Nephron progenitor cell (in vitro differentiated cells): ENCODE results near the gene RHOBTB1.

Source experiments
- DNase-seq: peaks from one replicate; pipeline ENCODE4 v3.0.0; 2021
- H3K27ac Mint-ChIP-seq: 2 replicates; pipeline ENCODE4 v1.8.0; 2021; ENCODE audit warnings: mild to moderate bottlenecking, moderate library complexity, mixed read lengths
- H3K27me3 Mint-ChIP-seq: 2 replicates; pipeline ENCODE4 v1.8.0; 2021; ENCODE audit warnings: mild to moderate bottlenecking, low read depth, mixed read lengths; ENCODE audit not compliant: poor library complexity
- H3K36me3 Mint-ChIP-seq: 2 replicates; pipeline ENCODE4 v1.8.0; 2021; ENCODE audit warnings: low read depth, mixed read lengths
- H3K4me1 Mint-ChIP-seq: 2 replicates; pipeline ENCODE4 v1.8.0; 2021; ENCODE audit warnings: mixed read lengths
- H3K4me3 Mint-ChIP-seq: 2 replicates; pipeline ENCODE4 v1.8.0; 2021; ENCODE audit warnings: mild to moderate bottlenecking, moderate library complexity, mixed read lengths
- H3K9me3 Mint-ChIP-seq: 2 replicates; pipeline ENCODE4 v1.8.0; 2021; ENCODE audit warnings: mild to moderate bottlenecking, moderate library complexity, mixed read lengths
- TF ChIP-seq, protein P1 (sequence below): fragments of 200-600 bp; sonication (generic); IDR thresholded peaks from 2 replicates; pipeline ENCODE4 v1.5.0; 2021; ENCODE audit warnings: antibody characterized with exemption

RHOBTB1 gene

DNA sequence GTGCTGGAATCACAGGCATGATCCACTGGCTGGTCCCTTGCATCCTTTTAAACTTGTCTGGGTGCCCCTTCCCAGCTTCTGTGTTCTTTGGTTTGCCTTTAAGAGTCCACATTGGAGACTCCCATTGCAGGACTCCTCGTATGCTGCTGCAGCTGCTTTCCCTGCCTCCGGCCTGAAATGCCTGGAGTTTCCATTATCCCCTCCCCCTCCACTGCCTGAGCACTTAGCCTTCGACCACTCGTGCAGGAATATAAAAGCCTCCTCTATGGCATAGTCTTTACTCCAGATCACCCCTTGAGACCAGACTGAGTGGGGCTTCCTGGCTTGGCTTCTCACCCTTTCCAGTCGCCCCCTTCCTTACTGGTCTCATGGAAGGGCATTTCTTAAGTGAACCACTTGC lies 80.2 kb downstream of the RHOBTB1 start:
- no peaks in the 10 kb centered on the region for H3K9me3 Mint-ChIP-seq
- peaks cover 4% of the 10 kb centered on the region for H3K27me3 Mint-ChIP-seq
- H3K4me1 Mint-ChIP-seq, result peaks cover 5% of the 10 kb centered on the region
- no peak for DNase-seq
- TF ChIP-seq, protein P1, sequence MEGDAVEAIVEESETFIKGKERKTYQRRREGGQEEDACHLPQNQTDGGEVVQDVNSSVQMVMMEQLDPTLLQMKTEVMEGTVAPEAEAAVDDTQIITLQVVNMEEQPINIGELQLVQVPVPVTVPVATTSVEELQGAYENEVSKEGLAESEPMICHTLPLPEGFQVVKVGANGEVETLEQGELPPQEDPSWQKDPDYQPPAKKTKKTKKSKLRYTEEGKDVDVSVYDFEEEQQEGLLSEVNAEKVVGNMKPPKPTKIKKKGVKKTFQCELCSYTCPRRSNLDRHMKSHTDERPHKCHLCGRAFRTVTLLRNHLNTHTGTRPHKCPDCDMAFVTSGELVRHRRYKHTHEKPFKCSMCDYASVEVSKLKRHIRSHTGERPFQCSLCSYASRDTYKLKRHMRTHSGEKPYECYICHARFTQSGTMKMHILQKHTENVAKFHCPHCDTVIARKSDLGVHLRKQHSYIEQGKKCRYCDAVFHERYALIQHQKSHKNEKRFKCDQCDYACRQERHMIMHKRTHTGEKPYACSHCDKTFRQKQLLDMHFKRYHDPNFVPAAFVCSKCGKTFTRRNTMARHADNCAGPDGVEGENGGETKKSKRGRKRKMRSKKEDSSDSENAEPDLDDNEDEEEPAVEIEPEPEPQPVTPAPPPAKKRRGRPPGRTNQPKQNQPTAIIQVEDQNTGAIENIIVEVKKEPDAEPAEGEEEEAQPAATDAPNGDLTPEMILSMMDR, result no peak
- H3K27ac Mint-ChIP-seq, result peak overlapping the region; percentile 85
- no peaks in the 10 kb centered on the region for H3K36me3 Mint-ChIP-seq
- H3K4me3 Mint-ChIP-seq, result no peak overlapping the region

DNA sequence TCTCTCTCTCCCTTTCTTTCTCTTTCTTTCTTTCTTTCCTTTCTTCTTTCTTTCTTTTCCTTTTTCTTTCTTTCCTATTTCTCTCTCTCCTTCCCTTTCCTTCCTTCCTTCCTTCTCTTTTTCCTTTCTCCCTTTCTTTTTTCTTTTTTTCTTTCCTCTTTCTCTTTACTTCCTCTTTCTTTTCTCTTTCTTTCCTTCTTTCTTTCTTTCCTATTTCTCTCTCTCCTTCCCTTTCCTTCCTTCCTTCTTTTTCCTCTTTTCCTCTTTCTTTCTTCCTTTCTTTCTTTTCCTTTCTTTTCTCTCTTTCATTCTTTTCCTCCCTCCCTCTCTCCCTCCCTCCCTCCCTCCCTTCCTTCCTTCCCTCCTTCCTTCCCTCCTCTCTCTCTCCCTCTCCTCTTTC lies 81.5 kb downstream of the RHOBTB1 start:
- Mint-ChIP-seq H3K4me3 (no peak overlapping the region), H3K9me3 (no peaks in the 10 kb centered on the region), H3K27ac (no peak overlapping the region), H3K27me3 (peaks cover 4% of the 10 kb centered on the region), H3K4me1 (peaks cover 5% of the 10 kb centered on the region), H3K36me3 (no peaks in the 10 kb centered on the region)
- DNase-seq, result no peak
- TF ChIP-seq, protein P1, result no peak

DNA sequence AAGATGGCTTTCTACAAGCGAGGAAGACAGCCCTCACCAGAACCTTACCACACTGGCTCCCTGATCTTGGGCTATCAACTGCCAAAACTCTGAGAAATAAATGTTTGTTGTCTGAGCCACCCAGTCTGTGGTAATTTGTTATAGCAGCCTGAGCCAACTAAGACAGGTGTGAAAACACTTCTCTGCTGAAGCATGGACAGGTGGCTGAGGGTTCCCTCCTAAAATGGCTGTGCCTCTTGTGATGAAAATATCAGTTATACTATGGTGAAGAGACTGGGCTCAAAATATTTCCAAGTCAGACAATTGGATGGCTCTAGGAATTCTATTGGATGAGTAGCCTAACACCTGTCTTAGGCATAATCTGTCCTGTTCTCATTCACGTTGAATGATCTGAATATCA lies 87.6 kb downstream of the RHOBTB1 start:
- Mint-ChIP-seq H3K9me3 (no peaks in the 10 kb centered on the region), H3K4me3 (no peak overlapping the region), H3K4me1 (no peaks in the 10 kb centered on the region), H3K36me3 (no peaks in the 10 kb centered on the region), H3K27me3 (no peaks in the 10 kb centered on the region), H3K27ac (no peak overlapping the region)
- no peak for DNase-seq
- TF ChIP-seq, protein P1, result no peak

- H3K4me1 Mint-ChIP-seq, result peaks cover 3% of the 10 kb centered on the region
- H3K27me3 Mint-ChIP-seq, result no peaks in the 10 kb centered on the region
- H3K36me3 Mint-ChIP-seq, result no peaks in the 10 kb centered on the region
- H3K9me3 Mint-ChIP-seq, result peaks cover 4% of the 10 kb centered on the region
- H3K4me3 Mint-ChIP-seq, result no peak overlapping the region
- TF ChIP-seq, protein P1, result no peak
- H3K27ac Mint-ChIP-seq, result no peak overlapping the region
- no peak for DNase-seq
Observed at GRCh38 chr10:60853637-60854036, 90.3 kb downstream of the RHOBTB1 start.

- no peak for DNase-seq
- Mint-ChIP-seq H3K4me1 (peaks cover 9% of the 10 kb centered on the region), H3K4me3 (no peak overlapping the region), H3K27me3 (no peaks in the 10 kb centered on the region), H3K36me3 (no peaks in the 10 kb centered on the region), H3K9me3 (peaks cover 4% of the 10 kb centered on the region), H3K27ac (no peak overlapping the region)
- TF ChIP-seq, protein P1, result no peak
Observed at GRCh38 chr10:60853107-60853506, 90.9 kb downstream of the RHOBTB1 start.

DNA sequence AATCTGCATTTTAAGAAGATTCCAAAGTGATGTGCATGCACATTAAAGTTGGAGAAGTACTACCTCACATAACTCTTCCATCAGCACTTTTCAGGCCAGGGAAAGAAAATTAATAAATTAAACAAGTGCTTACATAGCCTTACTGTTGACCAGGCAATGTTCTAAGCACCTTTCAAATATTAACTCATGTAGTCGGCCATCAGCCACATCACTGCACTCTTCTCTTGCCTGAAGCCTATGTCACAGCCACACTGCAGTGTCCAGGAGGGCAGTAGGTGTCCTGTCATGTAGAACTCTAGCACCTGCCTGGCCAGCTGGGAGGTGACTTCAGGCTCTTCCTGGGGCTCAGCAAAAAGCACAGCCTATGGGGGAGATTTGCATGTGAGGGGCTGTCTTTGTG lies 94.2 kb downstream of the RHOBTB1 start:
- no peak overlapping the region for H3K27ac Mint-ChIP-seq
- no peaks in the 10 kb centered on the region for H3K36me3 Mint-ChIP-seq
- TF ChIP-seq, protein P1, result no peak
- DNase-seq, result no peak
- peaks cover 4% of the 10 kb centered on the region for H3K9me3 Mint-ChIP-seq
- peaks cover 12% of the 10 kb centered on the region for H3K4me1 Mint-ChIP-seq
- no peak overlapping the region for H3K4me3 Mint-ChIP-seq
- no peaks in the 10 kb centered on the region for H3K27me3 Mint-ChIP-seq
